Hematopoietic multipotent progenitor cell treated with erythropoietin and hydrocortisone succinate and interleukin-3 and kit ligand, for 4 days (in vitro differentiated cells): ENCODE data around the gene TPM3.
A peak's percentile ranks its signal among the peaks of the same experiment; 100 is the strongest.
"Not testable (repeated sequence)": the region's sequence is repeated elsewhere in the genome, so short reads cannot be mapped to it uniquely, and the experiment has no call there.

Experiments used
- DNase-seq: peaks from one replicate; pipeline ENCODE4 v3.0.0-alpha.2; 2015

TPM3 gene

DNA sequence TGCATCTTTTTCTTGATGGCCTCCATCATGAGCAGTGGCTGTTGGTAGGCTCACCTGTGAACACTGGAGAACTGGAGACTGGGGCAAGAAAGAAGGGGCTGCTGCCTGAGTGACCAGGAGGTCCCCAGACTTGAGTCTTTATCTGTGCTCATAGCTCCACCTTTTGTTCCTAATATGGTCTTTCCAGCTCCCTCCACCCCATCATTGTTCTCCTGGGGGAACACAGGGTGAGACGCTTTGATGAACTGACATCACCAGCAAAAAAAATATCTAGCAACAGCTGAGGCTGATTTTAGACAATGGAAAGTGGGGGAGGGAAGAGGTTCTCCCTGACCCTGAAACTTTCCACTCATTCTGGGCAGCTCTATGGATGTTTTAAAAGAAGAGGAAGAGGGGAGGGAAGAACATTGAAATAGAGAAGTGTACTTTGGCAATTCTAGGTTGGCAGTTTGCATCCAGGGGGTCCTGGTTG, at the start of gene TPM3:
Gene TPM3 (minus strand): TSS at position 111 of the 472 bp plus-strand sequence. CDS start 82 bp downstream, at position 29.
- DNase-seq, result no peak

DNA sequence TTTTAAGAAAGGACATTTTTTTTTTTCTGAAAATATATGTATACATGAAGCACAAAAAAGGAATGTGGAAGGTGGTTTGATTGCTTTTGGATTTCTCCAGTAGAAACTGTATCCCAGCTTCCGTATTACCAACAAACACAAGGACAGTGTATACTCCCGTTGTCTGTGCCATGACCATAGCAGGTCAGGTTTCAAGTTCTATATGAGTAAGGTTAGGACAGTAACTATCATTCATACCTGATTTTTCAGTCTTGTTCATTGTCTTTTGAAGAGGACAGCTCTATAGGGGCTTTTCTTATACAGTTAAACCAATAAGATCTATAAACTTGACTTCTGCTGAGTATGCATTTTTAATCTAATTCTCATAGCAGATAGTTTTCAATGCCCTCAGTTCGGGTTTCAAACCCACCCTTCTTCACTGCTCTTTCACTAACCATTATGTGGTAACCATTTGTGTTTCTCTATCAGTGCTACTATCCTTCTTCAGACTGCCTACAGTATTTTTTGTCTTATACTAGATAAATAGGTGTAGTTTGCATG, 48.5 kb upstream of the TPM3 start:
- DNase-seq, result no peak

DNA sequence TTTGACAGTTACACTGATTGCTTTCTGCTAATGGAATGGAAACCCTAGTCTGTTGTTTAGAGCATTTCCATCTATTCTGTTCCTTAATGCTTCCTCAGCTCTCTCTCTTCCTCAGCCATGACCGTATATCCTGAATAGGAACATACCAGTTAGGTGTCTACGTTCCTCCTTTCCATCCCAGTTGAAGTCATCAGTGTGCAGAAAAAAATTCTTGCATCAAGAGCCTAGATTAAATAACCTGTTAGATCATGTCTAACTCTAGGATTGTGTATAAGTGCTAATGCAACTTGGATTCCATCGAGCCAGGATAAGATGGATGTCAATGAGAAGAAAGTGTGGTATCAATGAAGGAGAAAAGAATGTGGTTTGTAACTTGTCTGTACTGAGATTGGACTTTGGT, 47.6 kb upstream of the TPM3 start:
- no peak for DNase-seq

- DNase-seq, result no peak
Measured at GRCh38 chr1:154237880-154238506, 46.1 kb upstream of the TPM3 start.

DNA sequence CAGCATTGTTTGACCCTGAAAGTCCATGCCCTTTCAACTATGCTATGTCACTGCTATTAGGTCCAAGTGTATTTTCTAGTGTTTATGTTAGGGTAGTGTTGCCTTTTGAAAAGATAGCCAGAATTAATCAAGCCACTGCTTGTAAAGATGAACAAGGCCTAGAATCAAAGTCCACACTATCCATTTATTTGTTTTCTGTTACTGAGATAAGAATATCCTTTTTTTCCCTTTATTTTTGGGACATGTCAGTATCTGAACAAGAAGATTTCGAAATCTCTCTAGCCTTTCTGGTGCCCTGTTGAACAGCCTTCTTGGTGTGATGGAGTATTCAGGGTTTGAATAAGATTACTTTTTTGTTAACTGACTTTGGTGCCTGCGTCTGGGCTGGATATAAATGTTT, 45.5 kb upstream of the TPM3 start:
- no peak for DNase-seq

GRCh38 chr1:154236855-154237254, 45.0 kb upstream of the TPM3 start:
- no peak for DNase-seq

GRCh38 chr1:154233127-154233526, 41.2 kb upstream of the TPM3 start:
- DNase-seq, result not testable (repeated sequence)

- DNase-seq, result not testable (repeated sequence)
Measured at GRCh38 chr1:154231112-154231511, 39.2 kb upstream of the TPM3 start.

GRCh38 chr1:154225370-154225769, 33.5 kb upstream of the TPM3 start:
- no peak for DNase-seq

DNA sequence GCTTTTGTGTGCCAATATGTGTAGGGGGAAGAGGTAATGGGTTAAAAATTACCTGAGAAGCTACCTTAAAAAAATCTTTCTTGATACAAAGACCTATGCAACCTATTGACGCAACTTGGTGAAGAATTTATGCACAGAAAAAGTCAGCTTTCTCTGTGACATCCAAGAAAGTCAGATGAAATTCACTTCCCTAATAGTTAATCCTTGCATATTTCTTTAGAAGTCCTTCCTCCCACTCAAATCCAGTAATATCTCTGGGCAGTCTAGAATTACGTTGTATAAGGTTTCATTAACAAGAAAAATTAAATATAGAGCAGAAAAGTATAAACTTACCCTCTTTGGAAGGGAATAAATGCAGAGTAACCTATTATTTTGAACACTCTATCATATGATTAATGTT, 31.7 kb upstream of the TPM3 start:
- no peak for DNase-seq

DNA sequence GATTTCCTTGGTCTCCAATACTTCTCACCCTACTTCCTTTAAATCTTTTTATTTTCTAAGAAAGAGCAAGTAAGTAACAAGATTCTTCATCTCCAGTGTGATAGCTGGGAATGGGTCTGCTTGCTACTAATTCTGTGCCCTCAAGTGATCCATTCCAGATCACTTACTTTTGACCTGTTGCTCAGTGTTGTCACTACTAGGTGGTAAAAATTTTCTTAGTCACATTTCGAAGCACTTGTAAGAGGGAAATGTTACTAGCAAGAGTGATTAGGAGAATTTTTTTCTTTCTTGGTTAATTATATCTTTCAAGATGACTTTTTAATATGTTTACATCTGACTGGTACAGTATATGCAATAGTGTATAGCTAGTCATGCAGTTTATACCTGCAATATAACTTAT, 31.0 kb upstream of the TPM3 start:
- DNase-seq, result no peak

DNA sequence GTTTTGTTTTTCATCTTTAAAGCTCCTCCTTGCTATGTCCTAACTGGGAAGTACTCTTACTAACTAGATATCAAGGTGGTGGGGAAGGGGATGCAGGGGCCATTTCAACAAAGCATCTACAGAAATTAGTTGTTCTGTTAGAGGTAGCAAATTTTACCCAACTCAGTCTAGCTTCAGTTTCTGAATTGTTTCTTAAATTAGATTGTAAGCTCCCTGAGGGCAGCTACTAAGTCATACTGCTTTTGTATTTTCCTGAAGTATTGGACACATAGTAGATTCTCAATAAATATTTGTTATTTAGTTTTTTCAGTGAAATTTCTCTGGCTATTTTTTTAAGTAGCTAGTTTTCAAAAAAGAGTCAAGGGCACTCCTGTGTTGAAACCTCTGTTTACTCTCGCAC, 30.6 kb upstream of the TPM3 start:
- peak; percentile 10 for DNase-seq

- peak; percentile 83 for DNase-seq
Measured at GRCh38 chr1:154221278-154222001, 29.5 kb upstream of the TPM3 start.

- no peak for DNase-seq
Measured at GRCh38 chr1:154220970-154221277, 29.0 kb upstream of the TPM3 start.

- DNase-seq, result peak; percentile 99
Measured at GRCh38 chr1:154220071-154220969, 28.4 kb upstream of the TPM3 start, which contains the start of gene UBAP2L. UBAP2L (plus strand) TSS chr1:154220955; CDS start chr1:154225124, 4,169 bp downstream.

DNA sequence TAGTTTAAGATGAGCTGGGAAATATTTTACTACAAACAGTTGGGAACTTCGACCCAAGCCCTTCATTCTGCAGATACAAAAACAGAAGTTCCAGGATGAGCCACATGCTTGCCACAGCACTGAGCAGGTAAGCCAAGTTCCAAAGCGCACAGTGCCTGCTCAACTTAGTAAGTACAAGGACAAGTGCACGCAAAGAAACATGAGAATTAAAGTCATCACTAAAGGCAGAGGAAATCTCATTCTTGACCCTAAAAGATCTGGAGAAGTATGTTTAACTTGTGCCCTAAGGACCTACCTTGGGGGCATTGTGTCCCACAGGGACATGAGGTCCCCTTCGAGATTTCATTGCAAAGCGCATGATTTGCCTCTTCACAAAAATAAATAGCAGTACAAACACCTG, 27.6 kb upstream of the TPM3 start:
- DNase-seq, result peak; percentile 63

GRCh38 chr1:154218545-154218944, 26.6 kb upstream of the TPM3 start:
- no peak for DNase-seq

DNA sequence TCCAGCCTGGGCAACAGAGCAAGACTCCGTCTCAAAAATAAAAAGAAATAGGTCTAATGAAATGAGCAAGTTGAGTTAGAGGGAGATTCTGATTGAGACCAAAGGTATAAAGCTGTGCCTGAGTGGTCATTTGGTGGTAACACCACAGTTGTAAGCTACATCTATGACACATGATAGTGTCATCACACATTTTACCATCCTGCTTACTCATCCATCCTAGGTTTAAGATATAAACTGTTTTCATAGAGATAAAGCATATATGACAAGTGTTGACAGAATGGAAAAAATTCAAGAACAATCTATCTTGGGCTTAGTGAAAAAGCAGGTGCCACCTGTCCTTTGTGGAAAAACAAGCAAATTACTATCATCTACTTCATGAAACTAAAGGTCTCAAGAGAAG, 21.4 kb upstream of the TPM3 start:
- no peak for DNase-seq

DNA sequence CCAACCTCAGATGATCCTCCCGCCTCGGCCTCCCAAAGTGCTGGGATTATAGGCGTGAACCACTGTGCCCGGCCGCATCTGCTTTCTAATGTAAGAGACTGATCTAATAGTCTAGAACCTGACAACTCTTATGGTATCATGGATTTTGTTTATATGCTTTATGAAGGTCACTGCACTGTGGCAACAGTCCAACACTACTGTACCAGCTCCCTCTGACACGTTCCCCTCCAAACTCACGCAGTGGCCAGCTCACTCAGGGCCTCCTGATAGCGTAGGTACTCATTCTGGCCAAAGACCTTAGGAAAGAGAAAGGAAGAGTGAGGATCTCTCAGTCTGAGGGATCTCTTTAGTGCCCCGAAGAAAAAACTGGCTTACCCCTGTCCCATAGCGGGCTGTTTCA, 20.2 kb upstream of the TPM3 start:
- DNase-seq, result no peak

DNA sequence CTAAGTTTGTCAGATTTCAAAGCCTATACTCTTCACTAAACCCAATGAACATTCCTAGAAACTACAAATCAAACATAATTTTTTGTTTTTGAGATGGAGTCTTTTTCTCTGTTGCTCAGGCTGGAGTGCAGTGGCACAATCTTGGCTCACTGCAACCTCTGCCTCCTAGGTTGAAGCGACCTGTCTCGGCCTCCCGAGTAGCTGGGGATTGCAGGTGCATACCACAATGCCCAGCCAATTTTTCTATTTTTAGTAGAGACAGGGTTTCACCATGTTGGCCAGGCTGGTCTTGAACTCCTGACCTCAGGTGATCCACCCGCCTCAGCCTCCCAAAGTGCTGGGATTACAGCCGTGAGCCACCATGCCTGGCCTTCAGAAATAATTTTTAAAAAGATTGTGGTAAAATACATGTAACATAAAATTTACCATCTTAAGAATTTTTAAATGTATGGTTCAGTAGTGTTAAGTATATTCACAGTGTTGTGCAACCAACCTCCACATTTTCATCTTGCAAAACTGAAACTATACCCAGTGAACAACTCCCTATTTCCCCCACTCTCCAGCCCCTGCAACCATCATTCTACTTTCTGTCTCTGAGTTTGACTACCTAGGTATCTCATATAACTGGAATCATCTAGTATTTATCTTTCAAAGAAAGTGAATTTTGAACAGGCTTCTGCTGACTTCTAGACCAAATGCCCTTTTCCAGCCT, 16.9 kb upstream of the TPM3 start:
- DNase-seq, result no peak

GRCh38 chr1:154207262-154207661, 15.4 kb upstream of the TPM3 start:
- DNase-seq, result no peak

GRCh38 chr1:154206196-154206595, 14.3 kb upstream of the TPM3 start, which contains the start of gene CFAP141:
CFAP141 (minus strand) TSS chr1:154206333; CDS start chr1:154206307, 26 bp downstream.
- DNase-seq, result peak; percentile 19
